ENCODE measurements around the gene ARHGEF17.

Gene ARHGEF17

DNA sequence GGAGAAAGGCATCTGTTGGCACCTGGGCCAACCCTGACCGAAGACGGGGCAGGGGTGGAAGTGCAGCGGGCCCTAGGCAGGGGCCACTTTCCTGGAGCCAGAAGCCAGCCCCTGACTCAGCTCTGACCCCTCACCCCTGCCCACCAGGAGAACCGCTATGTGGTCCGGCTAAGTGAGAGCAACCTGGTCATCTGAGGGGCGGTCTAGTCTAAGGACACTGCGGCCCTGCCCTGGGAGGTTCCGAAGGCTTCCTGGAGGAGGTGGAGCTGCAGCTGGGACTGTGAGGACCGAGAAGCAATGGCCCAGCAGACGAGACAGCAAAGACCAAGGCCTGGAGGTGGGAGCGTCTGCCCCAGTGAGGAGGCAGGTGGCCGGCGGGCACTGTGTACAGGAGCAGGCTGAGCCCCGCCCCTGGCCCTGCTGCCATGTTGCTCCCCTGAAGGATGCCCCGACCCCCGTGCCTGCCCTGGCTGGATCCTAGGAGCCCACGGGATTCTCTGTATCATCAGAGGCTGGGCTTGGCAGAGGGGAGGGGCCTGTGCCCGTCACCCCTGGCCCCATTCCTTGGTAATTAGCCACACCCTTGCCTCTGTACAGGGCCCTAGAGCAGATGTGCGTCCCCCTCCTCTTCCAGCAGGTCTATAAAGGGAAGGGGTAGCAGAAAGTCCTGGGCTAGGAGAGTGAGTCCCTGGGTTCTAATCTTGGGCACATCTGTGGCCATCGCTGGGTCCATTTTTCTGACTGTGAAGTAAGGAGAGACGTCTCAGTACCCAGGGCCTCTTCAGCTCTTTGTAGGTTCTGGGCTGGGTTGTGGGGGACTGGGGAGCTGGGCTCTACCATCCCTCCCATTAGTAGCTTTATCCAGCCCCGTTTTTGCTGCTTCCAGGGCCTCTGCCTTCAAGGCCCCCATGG lies 87.5 kb downstream of the ARHGEF17 start:
- Histone ChIP-seq H3K4me1 (ENCODE audit: control insufficient read depth, insufficient read depth, low read length) (no peaks in the 10 kb centered on the region), H3K9me3 (ENCODE audit: control insufficient read depth, insufficient read depth, low read depth, low read length) (no peaks in the 10 kb centered on the region), H3K27ac (ENCODE audit: extremely low read depth, low read depth, low read length) (no peak overlapping the region), H3K4me3 (ENCODE audit: low read depth, low read length) (no peak overlapping the region), H3K36me3 (ENCODE audit: control insufficient read depth in 2 of 2, insufficient read depth in 1 of 2, low read length in 2 of 2) (peaks cover 0 to 71% of the 10 kb centered on the region in 2 experiments; a peak in 1 of 3 replicates)
- ChIA-PET CTCF (interaction anchor here (0.6 to 10.1 kb wide), 6 partner anchors 21 to 924 kb away, joined by 3 to 122 read pairs (median 7); no protein-coding TSS in a partner anchor), POLR2A (no interaction called here)
- TF ChIP-seq ATF2 (tag by site-specific recombination; IDR thresholded peaks at IDR 0.05; ENCODE audit: low read depth) (no peak), ZNF10 (tag by site-specific recombination; IDR thresholded peaks at IDR 0.05) (no peak), KLF9 (tag by site-specific recombination; IDR thresholded peaks at IDR 0.05; ENCODE audit: low read depth) (no peak), PRDM4 (tag by site-specific recombination; IDR thresholded peaks at IDR 0.05) (no peak), ZNF221 (tag by site-specific recombination; IDR thresholded peaks at IDR 0.05; ENCODE audit: borderline replicate concordance) (no peak), ZBTB20 (tag by site-specific recombination; IDR thresholded peaks at IDR 0.05) (no peak), ZNF169 (tag by site-specific recombination; IDR thresholded peaks at IDR 0.05) (no peak), ZNF830 (tag by site-specific recombination; IDR thresholded peaks at IDR 0.05; ENCODE audit: low read depth) (no peak), SP7 (tag by site-specific recombination; IDR thresholded peaks at IDR 0.05) (no peak), ZEB2 (tag by site-specific recombination; IDR thresholded peaks at IDR 0.05) (no peak), ZNF610 (tag by site-specific recombination; IDR thresholded peaks at IDR 0.05; ENCODE audit: borderline replicate concordance) (no peak)
- TF ChIP-seq, protein P1, sequence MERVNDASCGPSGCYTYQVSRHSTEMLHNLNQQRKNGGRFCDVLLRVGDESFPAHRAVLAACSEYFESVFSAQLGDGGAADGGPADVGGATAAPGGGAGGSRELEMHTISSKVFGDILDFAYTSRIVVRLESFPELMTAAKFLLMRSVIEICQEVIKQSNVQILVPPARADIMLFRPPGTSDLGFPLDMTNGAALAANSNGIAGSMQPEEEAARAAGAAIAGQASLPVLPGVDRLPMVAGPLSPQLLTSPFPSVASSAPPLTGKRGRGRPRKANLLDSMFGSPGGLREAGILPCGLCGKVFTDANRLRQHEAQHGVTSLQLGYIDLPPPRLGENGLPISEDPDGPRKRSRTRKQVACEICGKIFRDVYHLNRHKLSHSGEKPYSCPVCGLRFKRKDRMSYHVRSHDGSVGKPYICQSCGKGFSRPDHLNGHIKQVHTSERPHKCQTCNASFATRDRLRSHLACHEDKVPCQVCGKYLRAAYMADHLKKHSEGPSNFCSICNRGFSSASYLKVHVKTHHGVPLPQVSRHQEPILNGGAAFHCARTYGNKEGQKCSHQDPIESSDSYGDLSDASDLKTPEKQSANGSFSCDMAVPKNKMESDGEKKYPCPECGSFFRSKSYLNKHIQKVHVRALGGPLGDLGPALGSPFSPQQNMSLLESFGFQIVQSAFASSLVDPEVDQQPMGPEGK (tag by site-specific recombination; IDR thresholded peaks at IDR 0.05), result no peak
- TF ChIP-seq, protein P2, sequence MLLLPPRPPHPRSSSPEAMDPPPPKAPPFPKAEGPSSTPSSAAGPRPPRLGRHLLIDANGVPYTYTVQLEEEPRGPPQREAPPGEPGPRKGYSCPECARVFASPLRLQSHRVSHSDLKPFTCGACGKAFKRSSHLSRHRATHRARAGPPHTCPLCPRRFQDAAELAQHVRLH (tag by site-specific recombination; IDR thresholded peaks at IDR 0.05), result no peak
- TF ChIP-seq, protein P3, sequence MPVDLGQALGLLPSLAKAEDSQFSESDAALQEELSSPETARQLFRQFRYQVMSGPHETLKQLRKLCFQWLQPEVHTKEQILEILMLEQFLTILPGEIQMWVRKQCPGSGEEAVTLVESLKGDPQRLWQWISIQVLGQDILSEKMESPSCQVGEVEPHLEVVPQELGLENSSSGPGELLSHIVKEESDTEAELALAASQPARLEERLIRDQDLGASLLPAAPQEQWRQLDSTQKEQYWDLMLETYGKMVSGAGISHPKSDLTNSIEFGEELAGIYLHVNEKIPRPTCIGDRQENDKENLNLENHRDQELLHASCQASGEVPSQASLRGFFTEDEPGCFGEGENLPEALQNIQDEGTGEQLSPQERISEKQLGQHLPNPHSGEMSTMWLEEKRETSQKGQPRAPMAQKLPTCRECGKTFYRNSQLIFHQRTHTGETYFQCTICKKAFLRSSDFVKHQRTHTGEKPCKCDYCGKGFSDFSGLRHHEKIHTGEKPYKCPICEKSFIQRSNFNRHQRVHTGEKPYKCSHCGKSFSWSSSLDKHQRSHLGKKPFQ (tag by site-specific recombination; IDR thresholded peaks at IDR 0.05), result no peak
- TF ChIP-seq, protein P4, sequence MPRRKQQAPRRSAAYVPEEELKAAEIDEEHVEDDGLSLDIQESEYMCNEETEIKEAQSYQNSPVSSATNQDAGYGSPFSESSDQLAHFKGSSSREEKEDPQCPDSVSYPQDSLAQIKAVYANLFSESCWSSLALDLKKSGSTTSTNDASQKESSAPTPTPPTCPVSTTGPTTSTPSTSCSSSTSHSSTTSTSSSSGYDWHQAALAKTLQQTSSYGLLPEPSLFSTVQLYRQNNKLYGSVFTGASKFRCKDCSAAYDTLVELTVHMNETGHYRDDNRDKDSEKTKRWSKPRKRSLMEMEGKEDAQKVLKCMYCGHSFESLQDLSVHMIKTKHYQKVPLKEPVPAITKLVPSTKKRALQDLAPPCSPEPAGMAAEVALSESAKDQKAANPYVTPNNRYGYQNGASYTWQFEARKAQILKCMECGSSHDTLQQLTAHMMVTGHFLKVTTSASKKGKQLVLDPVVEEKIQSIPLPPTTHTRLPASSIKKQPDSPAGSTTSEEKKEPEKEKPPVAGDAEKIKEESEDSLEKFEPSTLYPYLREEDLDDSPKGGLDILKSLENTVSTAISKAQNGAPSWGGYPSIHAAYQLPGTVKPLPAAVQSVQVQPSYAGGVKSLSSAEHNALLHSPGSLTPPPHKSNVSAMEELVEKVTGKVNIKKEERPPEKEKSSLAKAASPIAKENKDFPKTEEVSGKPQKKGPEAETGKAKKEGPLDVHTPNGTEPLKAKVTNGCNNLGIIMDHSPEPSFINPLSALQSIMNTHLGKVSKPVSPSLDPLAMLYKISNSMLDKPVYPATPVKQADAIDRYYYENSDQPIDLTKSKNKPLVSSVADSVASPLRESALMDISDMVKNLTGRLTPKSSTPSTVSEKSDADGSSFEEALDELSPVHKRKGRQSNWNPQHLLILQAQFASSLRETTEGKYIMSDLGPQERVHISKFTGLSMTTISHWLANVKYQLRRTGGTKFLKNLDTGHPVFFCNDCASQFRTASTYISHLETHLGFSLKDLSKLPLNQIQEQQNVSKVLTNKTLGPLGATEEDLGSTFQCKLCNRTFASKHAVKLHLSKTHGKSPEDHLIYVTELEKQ (tag by site-specific recombination; IDR thresholded peaks at IDR 0.05; ENCODE audit: borderline replicate concordance), result no peak
- TF ChIP-seq, protein P5, sequence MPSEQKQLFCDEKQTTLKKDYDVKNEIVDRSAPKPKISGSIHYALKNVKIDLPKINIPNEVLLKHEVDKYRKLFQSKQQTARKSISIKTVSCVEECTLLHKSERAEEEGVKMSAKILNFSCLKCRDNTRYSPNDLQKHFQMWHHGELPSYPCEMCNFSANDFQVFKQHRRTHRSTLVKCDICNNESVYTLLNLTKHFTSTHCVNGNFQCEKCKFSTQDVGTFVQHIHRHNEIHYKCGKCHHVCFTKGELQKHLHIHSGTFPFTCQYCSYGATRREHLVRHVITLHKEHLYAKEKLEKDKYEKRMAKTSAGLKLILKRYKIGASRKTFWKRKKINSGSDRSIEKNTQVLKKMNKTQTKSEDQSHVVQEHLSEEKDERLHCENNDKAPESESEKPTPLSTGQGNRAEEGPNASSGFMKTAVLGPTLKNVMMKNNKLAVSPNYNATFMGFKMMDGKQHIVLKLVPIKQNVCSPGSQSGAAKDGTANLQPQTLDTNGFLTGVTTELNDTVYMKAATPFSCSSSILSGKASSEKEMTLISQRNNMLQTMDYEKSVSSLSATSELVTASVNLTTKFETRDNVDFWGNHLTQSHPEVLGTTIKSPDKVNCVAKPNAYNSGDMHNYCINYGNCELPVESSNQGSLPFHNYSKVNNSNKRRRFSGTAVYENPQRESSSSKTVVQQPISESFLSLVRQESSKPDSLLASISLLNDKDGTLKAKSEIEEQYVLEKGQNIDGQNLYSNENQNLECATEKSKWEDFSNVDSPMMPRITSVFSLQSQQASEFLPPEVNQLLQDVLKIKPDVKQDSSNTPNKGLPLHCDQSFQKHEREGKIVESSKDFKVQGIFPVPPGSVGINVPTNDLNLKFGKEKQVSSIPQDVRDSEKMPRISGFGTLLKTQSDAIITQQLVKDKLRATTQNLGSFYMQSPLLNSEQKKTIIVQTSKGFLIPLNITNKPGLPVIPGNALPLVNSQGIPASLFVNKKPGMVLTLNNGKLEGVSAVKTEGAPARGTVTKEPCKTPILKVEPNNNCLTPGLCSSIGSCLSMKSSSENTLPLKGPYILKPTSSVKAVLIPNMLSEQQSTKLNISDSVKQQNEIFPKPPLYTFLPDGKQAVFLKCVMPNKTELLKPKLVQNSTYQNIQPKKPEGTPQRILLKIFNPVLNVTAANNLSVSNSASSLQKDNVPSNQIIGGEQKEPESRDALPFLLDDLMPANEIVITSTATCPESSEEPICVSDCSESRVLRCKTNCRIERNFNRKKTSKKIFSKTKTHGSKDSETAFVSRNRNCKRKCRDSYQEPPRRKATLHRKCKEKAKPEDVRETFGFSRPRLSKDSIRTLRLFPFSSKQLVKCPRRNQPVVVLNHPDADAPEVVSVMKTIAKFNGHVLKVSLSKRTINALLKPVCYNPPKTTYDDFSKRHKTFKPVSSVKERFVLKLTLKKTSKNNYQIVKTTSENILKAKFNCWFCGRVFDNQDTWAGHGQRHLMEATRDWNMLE (tag by site-specific recombination; conservative IDR thresholded peaks at IDR 0.05; ENCODE audit: low read depth), result no peak
